Peyer's patch (tissue), 4 donors: ENCODE data around the gene SPACA5.

Experiments
- POLR2A ChIP-seq, 2 donors: fragments of 450-650 bp; IDR thresholded peaks; one replicate each; pipeline ENCODE4 v1.5.1; 2017; ENCODE audit warnings: antibody characterized with exemption in 2 of 2, mild to moderate bottlenecking in 2 of 2, moderate library complexity in 2 of 2
- TF ChIP-seq, protein P1 (sequence below), 6 experiments: fragments of 450-650 bp in 4 of 6; fragments of 200-600 bp in 2 of 6; sonication (generic) in 1 of 6; IDR thresholded peaks; one replicate each; pipeline ENCODE4 v1.5.1; 2017 to 2019; ENCODE audit warnings: antibody characterized with exemption in 6 of 6, mild to moderate bottlenecking in 3 of 6, moderate library complexity in 1 of 6

DNA sequence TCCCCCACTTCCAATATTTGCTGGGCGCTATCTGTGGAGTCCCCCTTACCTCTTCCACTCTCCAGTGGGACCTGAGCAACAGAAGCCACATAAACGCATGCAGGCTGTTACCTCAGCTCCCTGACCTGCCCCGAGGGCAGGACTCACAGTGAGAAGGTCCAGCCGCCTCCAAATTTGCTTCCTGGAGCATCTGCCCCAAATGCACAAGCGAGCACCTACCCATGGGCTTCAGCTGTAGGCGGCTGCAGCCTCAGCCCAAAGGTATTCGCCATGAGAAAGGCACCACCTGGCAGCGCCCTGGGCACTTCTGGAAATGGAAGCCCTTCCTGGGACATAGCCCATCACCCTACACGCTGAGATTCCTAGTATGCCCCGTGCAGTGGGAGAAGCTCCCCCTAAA is 23.4 kb downstream of the SPACA5 start:
- TF ChIP-seq POLR2A (IDR thresholded peaks at IDR 0.05) = no peak
- TF ChIP-seq, protein P1, sequence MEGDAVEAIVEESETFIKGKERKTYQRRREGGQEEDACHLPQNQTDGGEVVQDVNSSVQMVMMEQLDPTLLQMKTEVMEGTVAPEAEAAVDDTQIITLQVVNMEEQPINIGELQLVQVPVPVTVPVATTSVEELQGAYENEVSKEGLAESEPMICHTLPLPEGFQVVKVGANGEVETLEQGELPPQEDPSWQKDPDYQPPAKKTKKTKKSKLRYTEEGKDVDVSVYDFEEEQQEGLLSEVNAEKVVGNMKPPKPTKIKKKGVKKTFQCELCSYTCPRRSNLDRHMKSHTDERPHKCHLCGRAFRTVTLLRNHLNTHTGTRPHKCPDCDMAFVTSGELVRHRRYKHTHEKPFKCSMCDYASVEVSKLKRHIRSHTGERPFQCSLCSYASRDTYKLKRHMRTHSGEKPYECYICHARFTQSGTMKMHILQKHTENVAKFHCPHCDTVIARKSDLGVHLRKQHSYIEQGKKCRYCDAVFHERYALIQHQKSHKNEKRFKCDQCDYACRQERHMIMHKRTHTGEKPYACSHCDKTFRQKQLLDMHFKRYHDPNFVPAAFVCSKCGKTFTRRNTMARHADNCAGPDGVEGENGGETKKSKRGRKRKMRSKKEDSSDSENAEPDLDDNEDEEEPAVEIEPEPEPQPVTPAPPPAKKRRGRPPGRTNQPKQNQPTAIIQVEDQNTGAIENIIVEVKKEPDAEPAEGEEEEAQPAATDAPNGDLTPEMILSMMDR (IDR thresholded peaks at IDR 0.05) = no peak
